Osteoblast (primary cell): ENCODE results near the gene CEBPB. TPM values are rescaled to one million over a fixed set of nuclear protein-coding genes. Genes with fewer than 3 reads are reported as not detected.
"Not testable (repeated sequence)": the region's sequence is repeated elsewhere in the genome, so short reads cannot be mapped to it uniquely, and the experiment has no call there.

Experiments
- DNase-seq: peaks from one replicate; pipeline ENCODE4 v3.0.0; 2011; ENCODE audit warnings: low spot score, mixed read lengths; ENCODE audit not compliant: insufficient read length; ENCODE audit errors: missing footprints
- H2AFZ ChIP-seq: 2 replicates; pipeline ENCODE4 v1.6.0; 2011; ENCODE audit warnings: mild to moderate bottlenecking, low read length
- H3K27ac ChIP-seq: 2 replicates; pipeline ENCODE4 v1.5.1; 2011; ENCODE audit warnings: mild to moderate bottlenecking, low read depth, low read length, moderate library complexity
- H3K27me3 ChIP-seq: 2 replicates; pipeline ENCODE4 v1.6.0; 2012; ENCODE audit warnings: mild to moderate bottlenecking, control low read depth, inconsistent platforms, low read length, moderate library complexity; ENCODE audit not compliant: insufficient read depth
- H3K36me3 ChIP-seq: 2 replicates; pipeline ENCODE4 v1.5.1; 2011; ENCODE audit warnings: mild to moderate bottlenecking, low read length, control low read depth, moderate library complexity; ENCODE audit not compliant: insufficient read depth
- H3K4me1 ChIP-seq: 2 replicates; pipeline ENCODE4 v1.5.1; 2011; ENCODE audit warnings: mild to moderate bottlenecking, low read length, control low read depth, moderate library complexity; ENCODE audit not compliant: insufficient read depth
- H3K4me2 ChIP-seq: 2 replicates; pipeline ENCODE4 v1.6.0; 2011; ENCODE audit warnings: mild to moderate bottlenecking, low read length; ENCODE audit not compliant: insufficient read depth
- H3K4me3 ChIP-seq: fragments of 200-600 bp; sonication (generic); 3 replicates; pipeline ENCODE4 v1.5.1; 2012; ENCODE audit warnings: mild to moderate bottlenecking, low read length, inconsistent platforms; ENCODE audit not compliant: insufficient read depth
- H3K79me2 ChIP-seq: 2 replicates; pipeline ENCODE4 v1.6.0; 2012; ENCODE audit warnings: mild to moderate bottlenecking, low read length, control low read depth, inconsistent platforms; ENCODE audit not compliant: insufficient read depth
- H3K9me3 ChIP-seq: 2 replicates; pipeline ENCODE4 v1.5.1; 2011; ENCODE audit warnings: low read depth, low read length, control low read depth
- H4K20me1 ChIP-seq: 2 replicates; pipeline ENCODE4 v1.6.0; 2012; ENCODE audit warnings: mild to moderate bottlenecking, low read length, control low read depth; ENCODE audit not compliant: insufficient read depth
- CTCF ChIP-seq: IDR thresholded peaks from 2 replicates; pipeline ENCODE4 v1.5.1; 2011; ENCODE audit warnings: mild to moderate bottlenecking, low read depth, low read length, moderate library complexity; ENCODE audit errors: extremely low read depth
- total RNA-seq: library from RNA; depleted of rRNA; stranded (reverse); fragments of >200 nt; gene quantifications from 2 replicates; pipeline ENCODE4 v1.2.3, GENCODE V29; 2012

Gene CEBPB
- total RNA-seq, 1 donor: 79.3 TPM

GRCh38 chr20:50153153-50153499, 37.5 kb upstream of the CEBPB start:
- H3K27ac ChIP-seq: peak overlapping the region; percentile 75
- H3K9me3 ChIP-seq: no peaks in the 10 kb centered on the region
- H3K4me1 ChIP-seq: peaks cover 30% of the 10 kb centered on the region
- H3K36me3 ChIP-seq: peaks cover 7% of the 10 kb centered on the region
- peaks cover 28% of the 10 kb centered on the region for H4K20me1 ChIP-seq
- no peaks in the 10 kb centered on the region for H3K27me3 ChIP-seq
- H3K79me2 ChIP-seq: peaks cover 55% of the 10 kb centered on the region
- peak overlapping the region; percentile 86 for H3K4me2 ChIP-seq
- no peak for TF ChIP-seq CTCF
- DNase-seq: peak; percentile 92
- H3K4me3 ChIP-seq: peak overlapping the region; percentile 89
- H2AFZ ChIP-seq: peak overlapping the region; percentile 45

GRCh38 chr20:50153500-50154377, 36.9 kb upstream of the CEBPB start, which contains the start of gene PEDS1:
TSS of gene PEDS1 (minus strand) at chr20:50153723. CDS start at chr20:50153637, 86 bp downstream.
- Histone ChIP-seq H3K4me1 (peaks cover 30% of the 10 kb centered on the region), H3K4me3 (peak within 1 kb of the TSS; percentile 89), H3K27ac (peak within 1 kb of the TSS; percentile 75), H3K27me3 (no peaks in the 10 kb centered on the region), H3K79me2 (peaks cover 49% of the 10 kb centered on the region), H3K36me3 (peaks cover 7% of the 10 kb centered on the region), H2AFZ (peak within 1 kb of the TSS; percentile 86), H3K9me3 (no peaks in the 10 kb centered on the region), H4K20me1 (peaks cover 24% of the 10 kb centered on the region), H3K4me2 (peak within 1 kb of the TSS; percentile 86)
- no peak for TF ChIP-seq CTCF
- DNase-seq: peak; percentile 100

GRCh38 chr20:50161494-50161893, 29.1 kb upstream of the CEBPB start:
- not testable (repeated sequence) for H4K20me1 ChIP-seq, H3K27me3 ChIP-seq, H3K9me3 ChIP-seq, DNase-seq, H3K4me2 ChIP-seq, H3K4me3 ChIP-seq, H3K79me2 ChIP-seq, H3K27ac ChIP-seq, H2AFZ ChIP-seq, H3K36me3 ChIP-seq
- peaks cover 23% of the 10 kb centered on the region for H3K4me1 ChIP-seq

- H2AFZ ChIP-seq: peak overlapping the region; percentile 85
- peak; percentile 66 for DNase-seq
- no peaks in the 10 kb centered on the region for H3K27me3 ChIP-seq
- H4K20me1 ChIP-seq: no peaks in the 10 kb centered on the region
- no peak overlapping the region for H3K4me2 ChIP-seq
- H3K4me3 ChIP-seq: no peak overlapping the region
- no peak for TF ChIP-seq CTCF
- peaks cover 28% of the 10 kb centered on the region for H3K4me1 ChIP-seq
- H3K27ac ChIP-seq: peak overlapping the region; percentile 7
- H3K36me3 ChIP-seq: no peaks in the 10 kb centered on the region
- H3K79me2 ChIP-seq: no peaks in the 10 kb centered on the region
- H3K9me3 ChIP-seq: no peaks in the 10 kb centered on the region
These were observed 26.9 kb upstream of the CEBPB start for GRCh38 chr20:50163570-50164317.
